HG03159 (cell line): ENCODE data around the gene PLCXD1.
A peak's percentile ranks its signal among the peaks of the same experiment; 100 is the strongest.
"Not testable (repeated sequence)": the region's sequence is repeated elsewhere in the genome, so short reads cannot be mapped to it uniquely, and the experiment has no call there.

Experiments
- ATAC-seq: cut with Tn5 transposase; IDR thresholded peaks from one replicate; pipeline ENCODE4 v1.9.1; 2021; ENCODE audit warnings: mild to moderate bottlenecking, moderate library complexity; ENCODE audit not compliant: unreplicated experiment

The PLCXD1 gene

DNA sequence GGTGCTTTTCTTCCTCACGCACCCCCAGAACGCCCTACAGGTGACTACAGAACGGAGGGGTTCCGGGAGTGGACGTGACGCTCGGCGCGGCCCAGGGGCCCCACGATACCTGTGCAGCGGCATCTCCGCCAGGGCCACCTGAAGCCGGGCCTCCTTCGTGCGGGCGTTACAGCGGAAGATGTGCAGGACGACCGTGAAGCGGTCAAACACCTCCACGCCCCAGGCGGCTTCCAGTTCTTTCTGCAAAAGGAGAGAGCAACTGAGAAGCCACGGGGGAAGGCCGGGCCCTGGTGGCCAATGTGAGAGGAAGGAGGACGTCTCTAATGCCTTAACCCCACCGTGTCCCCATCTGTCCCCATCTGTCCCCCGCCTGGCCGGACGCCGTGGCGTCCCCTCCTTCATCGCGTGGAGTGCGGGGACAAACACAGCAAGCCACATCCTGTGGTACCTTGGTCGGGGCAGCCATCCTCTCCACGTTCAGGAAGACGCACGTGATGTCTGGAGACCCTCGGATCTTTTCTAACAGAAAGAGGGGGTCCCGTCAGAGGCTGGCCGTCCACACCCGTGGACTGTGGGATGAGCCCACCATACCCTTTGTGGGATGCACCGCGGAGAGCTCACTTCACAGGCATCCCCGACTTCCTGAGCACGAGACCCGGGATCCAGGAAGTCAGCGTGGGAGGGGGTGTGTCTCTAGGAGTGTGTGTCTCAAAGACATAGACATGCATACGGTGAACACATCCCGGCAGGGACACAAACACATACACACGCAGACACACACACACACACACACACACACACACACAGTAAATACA is 33.8 kb downstream of the PLCXD1 start:
- ATAC-seq = no peak

DNA sequence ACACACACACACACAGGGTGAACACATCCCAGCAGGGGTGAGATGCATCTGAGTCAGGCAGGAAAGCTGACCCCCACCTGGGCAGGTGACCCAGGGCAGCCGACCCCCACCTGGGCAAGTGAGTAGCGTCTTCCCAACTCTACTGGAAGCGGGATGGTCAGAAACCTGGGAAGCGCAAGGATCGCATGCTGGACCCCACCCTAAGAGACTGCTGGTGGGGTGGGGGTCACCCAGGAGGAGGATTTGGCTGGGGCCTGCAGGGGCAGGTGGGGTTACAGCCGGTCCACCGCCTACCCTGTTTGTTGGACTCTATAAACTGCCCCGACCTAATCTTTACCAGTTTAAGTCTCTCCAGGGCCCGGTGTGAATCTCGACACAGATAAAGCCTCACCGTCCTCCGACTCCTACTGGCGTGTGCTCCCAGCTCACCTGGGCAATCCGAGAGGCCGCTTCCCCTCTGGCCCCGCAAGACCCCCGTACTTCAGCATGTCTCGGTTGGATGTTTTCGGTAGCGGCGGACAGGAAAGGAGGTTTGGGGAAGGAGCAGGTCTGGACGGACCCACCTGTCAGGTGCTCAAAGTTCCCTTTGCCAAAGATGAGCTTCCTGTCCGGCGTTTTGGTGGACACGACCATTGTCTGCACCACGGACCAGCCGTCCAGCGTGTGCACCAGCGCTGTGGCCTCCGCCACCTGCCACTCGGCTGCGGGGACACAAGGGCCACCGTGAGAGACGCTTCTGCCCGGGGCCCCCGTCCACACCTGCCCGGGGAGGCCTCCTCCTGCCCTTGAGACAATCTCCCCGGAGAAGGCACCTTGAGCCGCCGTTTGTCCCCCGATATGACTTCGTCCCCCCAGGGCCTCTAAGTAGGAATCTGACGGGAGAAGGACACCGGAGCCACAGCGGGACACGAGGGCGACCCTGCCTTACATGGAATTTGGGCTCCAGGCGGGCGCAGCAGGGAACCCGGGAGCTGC is 35.5 kb downstream of the PLCXD1 start:
- ATAC-seq = no peak

DNA sequence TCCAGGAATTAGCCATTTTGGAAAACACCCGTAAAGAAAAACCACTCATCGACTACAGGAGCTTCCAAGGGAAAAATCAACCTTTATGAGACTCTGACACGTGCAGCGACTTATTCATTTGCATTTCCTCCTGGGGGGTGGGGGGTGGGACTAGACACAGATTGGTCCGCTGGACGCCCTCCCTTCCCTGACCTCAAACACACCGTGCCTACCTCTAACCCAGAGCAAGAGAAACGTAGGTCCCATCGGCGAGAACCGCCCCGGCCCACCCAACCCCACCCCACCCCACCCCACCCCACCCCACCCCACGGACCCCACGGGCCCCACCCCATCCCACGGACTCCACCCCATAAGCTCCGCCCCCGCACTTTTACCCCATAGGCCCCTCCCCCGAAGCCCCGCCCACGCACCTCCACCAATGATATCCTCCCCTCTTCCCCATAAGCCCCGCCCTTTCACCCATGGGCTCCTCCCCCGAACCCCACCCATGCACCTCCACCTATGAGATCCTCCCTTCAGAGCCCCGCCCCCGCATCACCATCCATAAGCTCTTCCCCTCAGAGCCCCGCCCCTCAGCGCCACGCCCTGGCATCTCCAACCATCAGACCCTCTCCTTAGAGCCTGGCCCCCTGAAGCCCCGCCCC is 36.4 kb downstream of the PLCXD1 start:
- ATAC-seq = no peak

DNA sequence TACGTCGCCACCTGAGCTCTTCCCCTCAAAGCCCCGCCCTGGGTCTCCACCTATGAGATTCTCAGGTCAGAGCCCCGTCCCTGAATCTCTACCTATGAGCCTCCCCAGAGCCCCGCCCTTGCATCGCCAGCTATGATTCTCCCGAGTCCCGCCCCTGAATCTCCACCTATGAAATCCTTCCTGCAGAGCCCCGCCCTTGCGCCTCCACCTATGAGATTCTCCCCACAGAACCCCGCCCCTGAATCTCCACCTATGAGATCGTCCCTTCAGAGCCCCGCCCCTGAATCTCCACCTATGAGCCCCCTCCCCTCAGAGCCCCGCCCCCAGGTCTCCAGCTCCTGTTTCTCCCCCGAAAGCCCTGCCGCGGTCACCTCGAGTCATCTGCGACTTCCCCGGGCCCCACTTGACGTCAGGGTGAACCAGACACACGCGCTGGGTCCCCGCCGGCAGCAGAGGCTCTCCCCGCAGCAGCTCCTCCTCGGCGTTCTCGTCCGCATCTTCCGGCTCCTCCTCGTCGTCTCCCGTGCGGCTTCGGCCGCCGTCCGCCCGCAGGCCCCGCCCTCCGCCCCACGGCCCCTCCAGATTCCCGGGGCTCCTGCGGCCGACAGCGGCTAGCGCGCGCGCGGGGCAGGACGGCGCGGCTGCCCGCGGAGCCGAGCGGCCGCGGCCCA is 37.0 kb downstream of the PLCXD1 start:
- peak; percentile 68 for ATAC-seq

DNA sequence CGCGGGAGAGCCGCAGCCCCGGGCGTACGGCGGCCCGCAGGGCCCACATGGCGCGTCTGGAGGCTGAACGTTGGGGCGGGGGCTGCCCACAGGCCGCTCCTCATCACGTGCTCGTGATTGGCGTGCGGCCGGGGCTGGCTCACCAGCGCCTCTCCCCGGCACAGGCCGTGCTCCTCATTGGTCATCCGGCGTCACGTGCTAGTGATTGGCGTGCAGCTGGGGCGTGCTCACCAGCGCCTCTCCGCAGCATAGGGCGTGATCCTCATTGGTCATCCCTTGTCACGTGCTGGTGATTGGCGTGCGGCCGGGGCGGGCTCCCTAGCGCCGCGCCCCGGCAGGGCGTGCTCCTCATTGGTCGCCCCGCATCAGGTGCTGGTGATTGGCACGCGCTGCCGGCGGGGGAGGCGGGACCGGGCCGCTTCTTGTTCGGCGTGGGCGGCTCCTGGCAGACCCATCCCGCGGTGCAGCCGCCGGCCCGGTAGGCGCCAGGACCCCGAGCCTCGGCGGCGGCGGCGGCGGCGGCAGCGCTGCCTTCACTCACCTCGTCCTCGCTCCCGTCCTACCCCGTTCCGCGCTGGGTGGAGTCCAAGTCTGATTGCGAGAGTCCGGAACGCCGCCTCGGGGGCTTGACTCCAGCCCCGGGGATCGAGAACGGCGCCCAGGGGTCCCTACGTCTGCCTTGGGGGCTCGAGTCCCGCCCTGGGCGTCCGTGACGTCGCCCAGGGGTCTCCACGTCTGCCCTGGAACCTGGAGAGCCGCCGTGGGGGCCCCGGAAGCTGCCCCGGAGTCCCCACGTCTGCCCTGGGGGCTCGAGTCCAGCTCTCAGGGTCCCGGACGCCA is 37.8 kb downstream of the PLCXD1 start, which contains the start of gene GTPBP6:
GTPBP6 (minus strand) TSS at position 58 of the 840 bp plus-strand sequence; CDS start at position 49, 9 bp downstream.
- ATAC-seq = peak; percentile 75

DNA sequence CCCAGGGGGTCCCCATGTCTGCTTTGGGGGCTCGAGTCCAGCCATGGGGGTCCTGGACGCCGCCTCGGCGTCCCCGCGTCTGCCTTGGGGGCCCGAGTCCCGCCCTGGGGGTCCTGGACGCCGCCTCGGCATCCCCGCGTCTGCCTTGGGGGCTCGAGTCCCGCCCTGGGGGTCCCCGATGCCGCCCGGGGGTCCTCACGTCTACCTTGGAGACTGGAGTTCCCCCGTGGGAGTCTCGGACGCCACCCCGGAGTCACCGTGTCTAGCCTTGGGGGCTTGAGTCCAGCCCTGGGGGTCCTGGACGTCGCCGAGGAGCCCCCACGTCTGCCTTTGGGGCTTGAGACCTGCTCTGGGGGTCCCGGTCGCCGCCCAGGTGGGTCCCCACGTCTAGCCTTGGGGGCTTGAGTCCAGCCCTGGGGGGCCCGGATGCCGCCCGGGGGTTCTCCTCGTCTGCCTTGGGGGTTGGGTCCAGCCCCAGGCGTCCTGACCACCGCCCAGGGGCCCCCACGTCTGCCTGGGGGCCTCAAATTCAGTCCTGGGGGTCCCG is 38.5 kb downstream of the PLCXD1 start:
- ATAC-seq = no peak

DNA sequence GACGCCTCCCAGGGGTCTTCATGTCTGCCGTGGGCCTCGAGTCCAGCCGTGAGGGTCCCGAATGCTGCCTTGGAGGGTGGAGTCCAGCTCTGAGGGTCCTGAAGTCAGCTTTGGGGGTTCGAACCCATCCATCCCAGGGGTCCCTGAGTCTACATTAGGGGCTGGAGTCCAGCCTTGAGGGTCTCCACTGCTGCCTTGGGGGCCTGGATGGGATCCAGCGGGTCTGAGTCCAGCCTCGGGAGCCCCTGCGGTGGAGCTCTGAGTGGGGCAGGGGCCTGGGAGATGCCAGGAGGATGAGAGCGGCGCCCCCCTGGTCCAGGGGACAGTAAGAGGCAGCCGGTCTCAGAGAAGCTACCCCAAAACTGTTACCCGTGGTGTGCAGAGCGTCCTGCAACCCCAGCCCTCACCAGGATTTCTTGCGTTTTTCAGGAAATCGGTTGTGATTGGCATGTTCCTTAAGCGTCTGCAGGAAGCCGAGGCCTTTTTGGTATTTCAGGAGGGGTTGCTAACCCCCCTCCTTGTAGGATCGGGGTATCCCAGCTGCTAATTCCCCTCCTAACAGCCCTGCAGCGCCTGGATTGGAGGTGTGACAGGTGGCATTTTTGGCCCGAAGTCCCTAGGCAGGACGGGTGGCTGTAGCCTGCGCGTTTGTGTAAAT is 39.1 kb downstream of the PLCXD1 start:
- ATAC-seq = no peak

DNA sequence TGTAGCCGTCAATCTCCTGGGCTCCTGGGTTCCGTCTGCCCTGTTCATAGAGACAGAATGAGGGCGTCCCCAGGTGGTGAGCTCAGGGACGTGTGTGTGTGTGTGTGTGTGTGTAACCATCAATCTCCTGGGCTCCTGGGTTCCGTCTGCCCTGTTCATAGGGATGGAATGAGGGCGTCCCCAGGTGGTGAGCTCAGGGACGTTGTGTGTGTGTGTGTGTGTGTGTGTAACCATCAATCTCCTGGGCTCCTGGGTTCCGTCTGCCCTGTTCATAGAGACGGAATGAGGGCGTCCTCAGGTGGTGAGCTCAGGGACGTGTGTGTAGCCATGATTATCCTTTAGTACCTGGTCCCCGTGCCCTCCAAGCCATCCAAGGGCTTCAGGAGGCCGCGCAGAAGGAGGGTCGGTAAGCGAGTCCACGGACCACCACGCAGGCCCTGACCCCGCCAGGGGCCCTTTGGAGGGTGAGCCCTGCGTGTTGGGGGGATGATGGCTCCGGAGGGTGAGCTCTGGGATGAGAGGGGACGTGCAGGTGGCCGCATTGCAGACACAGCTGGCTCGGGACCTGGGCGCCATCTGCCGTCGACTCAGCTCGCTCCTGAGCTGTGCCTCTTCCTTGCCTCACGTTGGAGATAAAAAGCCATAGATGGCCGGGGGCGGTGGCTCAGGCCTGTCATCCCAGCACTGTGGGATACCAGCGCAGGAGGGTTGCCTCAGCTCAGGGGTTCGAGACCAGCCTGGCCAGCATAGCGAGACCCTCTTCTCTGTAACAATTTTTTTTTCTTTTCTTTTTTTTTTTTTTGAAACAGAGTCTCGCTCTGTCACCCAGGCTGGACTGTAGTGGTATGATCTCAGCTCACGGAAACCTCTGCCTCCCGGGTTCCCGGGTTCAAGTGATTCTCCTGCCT is 42.8 kb downstream of the PLCXD1 start:
- no peak for ATAC-seq

DNA sequence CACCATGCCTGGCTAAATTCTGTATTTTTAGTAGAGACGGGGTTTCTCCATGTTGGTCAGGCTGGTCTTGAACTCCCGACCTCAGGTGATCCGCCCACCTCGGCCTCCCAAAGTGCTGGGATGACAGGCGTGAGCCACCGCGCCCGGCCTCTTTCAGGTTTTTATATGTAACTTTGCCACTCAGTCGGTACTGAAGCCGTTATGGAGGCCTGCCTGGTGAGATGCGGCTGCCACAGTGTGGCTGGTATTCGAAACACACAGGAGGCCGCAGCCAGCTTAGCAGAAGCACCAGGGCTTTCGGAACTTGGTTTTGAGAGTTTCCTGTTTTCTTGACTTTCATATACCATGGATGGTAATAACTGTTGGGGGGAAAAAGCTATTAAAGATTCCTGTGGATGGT is 43.5 kb downstream of the PLCXD1 start:
- not testable (repeated sequence) for ATAC-seq

DNA sequence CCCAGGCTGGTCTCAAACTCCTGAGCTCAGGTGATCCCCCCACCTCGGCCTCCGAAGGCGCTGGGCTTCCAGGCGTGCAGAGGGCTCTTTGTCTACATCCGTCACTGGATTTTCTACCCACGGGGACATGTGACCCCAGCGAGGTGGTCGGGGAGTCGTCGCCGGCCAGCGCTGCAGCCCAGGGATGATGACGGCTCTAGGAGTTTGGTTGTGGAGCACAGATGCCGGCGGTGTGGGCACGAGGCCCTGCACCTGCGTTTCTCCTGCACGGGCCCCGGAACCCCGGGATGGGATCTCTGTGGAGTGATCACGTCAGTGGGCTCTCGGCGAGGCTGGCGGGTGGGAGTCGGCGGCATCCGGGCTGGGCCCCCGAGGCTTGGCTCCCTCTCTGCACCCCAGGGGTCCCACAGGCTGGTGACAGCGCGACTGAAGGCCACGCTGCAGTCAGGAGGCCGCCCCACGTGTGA is 46.5 kb downstream of the PLCXD1 start:
- no peak for ATAC-seq

DNA sequence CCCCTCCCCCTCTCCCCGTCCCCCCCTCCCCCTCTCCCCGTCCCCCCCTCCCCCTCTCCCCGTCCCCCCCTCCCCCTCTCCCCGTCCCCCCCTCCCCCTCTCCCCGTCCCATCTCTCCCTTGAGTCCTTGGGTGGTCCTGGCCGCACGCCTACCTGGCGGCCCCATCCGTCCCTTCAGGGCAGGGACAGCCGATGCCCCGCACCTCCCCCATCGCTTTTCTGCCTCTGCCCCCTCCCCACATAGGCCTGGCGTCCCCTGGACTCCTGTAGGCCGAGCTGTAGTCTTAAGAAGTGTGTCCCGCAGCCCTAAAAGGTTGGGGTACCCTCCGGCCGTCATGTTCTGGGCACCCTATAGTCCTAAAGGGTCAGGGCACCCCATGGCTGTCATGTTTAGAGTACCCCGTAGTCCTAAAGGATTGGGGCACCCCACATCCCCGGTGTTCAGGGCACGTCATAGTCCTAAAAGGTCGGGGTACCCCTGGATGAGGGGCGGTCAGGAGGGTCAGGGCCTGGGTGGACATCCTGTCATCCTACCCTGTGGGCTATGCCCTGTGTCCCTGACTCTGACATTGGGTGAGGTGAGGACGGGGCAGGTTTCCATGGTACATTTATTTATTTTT is 48.2 kb downstream of the PLCXD1 start:
- no peak for ATAC-seq

DNA sequence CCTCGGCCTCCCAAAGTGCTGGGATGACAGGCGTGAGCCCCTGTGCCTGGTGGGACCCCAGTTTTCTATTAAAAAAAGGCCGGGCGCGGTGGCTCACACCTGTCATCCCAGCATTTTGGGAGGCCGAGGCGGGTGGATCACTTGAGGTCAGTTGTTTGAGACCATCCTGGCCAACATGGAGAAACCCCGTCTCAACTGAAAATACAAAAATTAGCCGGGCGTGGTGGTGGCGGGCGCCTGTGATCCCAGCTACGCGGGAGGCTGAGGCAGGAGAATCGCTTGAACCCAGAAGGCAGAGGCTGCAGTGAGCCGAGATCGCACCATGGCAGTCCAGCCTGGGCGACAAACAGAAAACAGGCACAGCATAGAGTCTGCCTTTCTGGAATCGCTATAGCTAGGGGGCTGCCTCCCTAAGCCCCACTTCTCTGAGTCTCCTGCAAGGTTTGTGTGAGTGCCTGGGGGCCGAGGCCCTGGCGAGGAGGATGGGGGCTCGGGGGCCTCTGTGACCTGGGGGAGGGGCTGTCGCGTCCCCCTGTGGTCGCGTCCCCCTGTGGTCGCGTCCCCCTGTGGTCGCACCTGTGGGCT is 49.1 kb downstream of the PLCXD1 start:
- ATAC-seq = not testable (repeated sequence)

DNA sequence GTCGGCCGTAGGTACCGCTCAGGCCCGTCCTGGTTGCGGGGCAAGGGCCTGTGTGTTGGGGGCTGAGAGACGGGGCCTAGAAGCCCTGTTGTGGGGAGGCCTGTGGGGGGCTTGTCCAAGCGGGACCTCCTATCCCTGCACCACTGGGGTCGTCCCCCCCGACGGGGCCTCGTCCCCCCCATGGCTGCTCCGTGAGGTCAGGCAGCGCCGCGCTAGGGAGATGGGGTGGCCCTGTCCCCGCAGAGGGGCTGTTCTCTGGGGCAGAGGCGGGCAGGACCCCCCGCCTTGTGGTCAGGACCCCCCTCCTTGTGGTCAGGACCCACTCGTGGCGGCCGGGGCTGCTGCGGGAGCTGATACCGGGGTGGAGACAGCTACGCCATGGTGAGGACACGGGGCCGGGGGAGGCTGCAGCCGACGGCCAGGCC is 49.6 kb downstream of the PLCXD1 start:
- no peak for ATAC-seq

DNA sequence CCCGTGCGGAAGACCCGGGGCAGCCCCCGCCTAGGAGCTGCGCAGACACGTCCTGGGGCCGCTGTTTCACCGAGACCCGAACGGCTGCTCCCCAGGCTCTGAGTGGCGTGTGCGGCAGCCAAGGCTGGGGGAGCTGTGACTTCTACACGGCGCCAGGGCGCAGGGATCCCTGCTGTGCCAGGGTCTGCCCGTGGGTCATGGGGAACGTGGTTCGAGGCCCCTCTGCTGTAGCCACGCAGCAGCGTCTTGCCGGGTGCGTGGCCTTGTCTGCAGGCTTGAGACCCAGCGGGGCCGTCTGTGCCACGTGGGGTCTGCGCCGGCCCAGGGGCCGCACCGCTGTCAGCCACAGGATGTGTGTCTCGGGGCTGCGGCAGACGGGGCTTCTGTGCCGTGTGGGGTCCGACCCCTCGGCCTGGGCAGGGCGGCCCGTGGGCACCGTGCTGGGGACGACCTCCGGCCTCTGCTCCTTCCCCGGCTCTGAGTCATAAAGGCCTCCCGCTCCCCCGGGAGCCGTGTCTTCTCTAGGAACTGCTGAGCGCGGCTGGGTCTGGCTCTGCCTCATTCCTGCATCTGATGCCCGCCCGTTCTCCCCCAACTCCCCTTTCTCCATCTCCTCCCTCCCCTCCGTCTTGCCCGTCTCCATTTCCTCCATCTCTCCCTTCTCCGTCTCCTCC is 50.1 kb downstream of the PLCXD1 start:
- no peak for ATAC-seq

DNA sequence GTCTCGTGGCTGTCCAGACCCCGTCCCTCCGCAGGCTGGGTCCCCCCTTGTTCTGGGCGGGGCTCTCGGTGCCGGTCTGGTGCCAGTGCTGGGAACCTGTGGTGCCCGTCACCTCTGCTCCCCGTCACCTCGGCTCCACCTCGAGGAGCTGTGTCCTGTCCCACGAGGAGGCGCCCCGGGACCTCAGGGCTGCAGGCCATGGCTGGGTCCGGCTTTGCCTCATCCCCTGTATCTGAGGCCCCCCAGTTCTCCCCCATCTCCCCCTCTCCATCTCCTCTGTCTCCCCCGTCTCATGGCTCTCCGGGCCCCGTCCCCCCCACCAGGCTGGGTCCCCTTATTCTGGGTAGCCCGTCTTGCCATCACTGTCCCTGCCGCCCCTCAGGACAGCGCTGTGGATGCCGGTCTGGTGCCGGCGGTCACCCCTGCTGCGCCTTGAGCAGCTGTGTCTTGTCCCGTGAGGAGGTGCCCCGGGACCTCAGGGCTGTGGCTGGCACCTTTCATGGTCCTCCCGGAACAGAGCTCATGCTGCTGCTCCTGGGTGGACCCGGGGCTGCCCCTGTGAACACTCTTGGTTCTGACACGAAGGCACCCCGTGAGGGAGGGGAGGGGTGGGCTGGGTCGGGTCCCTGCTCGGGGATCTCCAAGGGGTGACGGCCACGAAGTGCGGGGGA is 50.8 kb downstream of the PLCXD1 start:
- ATAC-seq = no peak

DNA sequence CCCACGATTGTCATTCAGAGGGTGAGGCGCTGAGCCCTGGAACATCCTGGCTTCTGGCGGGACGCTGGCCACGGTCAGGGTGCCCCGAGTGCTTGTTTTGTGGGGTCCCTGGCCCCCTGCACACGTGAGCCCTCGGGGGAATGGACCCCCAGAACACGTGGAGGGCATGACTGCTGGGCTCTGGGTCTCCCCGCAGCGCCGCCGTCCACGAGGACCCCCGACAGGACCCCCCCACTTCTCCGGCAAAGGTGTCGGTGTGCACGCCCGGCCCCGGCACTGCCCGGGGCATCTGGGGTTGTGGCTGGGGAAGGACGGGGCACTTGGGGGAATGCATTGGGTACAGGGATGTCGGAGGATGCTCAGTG is 51.3 kb downstream of the PLCXD1 start:
- no peak for ATAC-seq
